ENCODE measurements around the gene CKB.

CKB gene

GRCh38 chr14:103501041-103501870 is 21.4 kb downstream of the CKB start:
- no peak overlapping the region for H3K4me3 ChIP-seq (ENCODE audit: severe bottlenecking)
- ATAC-seq (ENCODE audit: low read depth) (no peak), DNase-seq (ENCODE audit: low spot score) (no peak)
- H3K27ac ChIP-seq (ENCODE audit: poor library complexity, severe bottlenecking) = no peak overlapping the region
- TF ChIP-seq CTCF (IDR thresholded peaks at IDR 0.05; ENCODE audit: poor library complexity, severe bottlenecking) = no peak
- H3K36me3 ChIP-seq (ENCODE audit: low read depth) = peaks cover 93% of the 10 kb centered on the region
- H3K4me1 ChIP-seq (ENCODE audit: insufficient read depth, poor library complexity, severe bottlenecking) = no peaks in the 10 kb centered on the region
- H3K9me3 ChIP-seq (ENCODE audit: severe bottlenecking) = no peaks in the 10 kb centered on the region
- no peaks in the 10 kb centered on the region for H3K27me3 ChIP-seq (ENCODE audit: insufficient read depth, poor library complexity, severe bottlenecking)

- Histone ChIP-seq H3K27ac (ENCODE audit: poor library complexity, severe bottlenecking) (no peak overlapping the region), H3K4me3 (ENCODE audit: severe bottlenecking) (no peak overlapping the region), H3K36me3 (ENCODE audit: low read depth) (peaks cover 98% of the 10 kb centered on the region), H3K9me3 (ENCODE audit: severe bottlenecking) (no peaks in the 10 kb centered on the region), H3K27me3 (ENCODE audit: insufficient read depth, poor library complexity, severe bottlenecking) (no peaks in the 10 kb centered on the region), H3K4me1 (ENCODE audit: insufficient read depth, poor library complexity, severe bottlenecking) (no peaks in the 10 kb centered on the region)
- ATAC-seq (ENCODE audit: low read depth) (peak; percentile 84), DNase-seq (ENCODE audit: low spot score) (no peak)
- TF ChIP-seq CTCF (IDR thresholded peaks at IDR 0.05; ENCODE audit: poor library complexity, severe bottlenecking) = peak; percentile 99
Observed at GRCh38 chr14:103500148-103500990, 22.3 kb downstream of the CKB start.

- DNase-seq (ENCODE audit: low spot score) = no peak
- no peaks in the 10 kb centered on the region for H3K4me1 ChIP-seq (ENCODE audit: insufficient read depth, poor library complexity, severe bottlenecking)
- no peak for TF ChIP-seq CTCF (IDR thresholded peaks at IDR 0.05; ENCODE audit: poor library complexity, severe bottlenecking)
- no peak overlapping the region for H3K27ac ChIP-seq (ENCODE audit: poor library complexity, severe bottlenecking)
- no peaks in the 10 kb centered on the region for H3K9me3 ChIP-seq (ENCODE audit: severe bottlenecking)
- H3K36me3 ChIP-seq (ENCODE audit: low read depth) = peaks cover 98% of the 10 kb centered on the region
- no peaks in the 10 kb centered on the region for H3K27me3 ChIP-seq (ENCODE audit: insufficient read depth, poor library complexity, severe bottlenecking)
- H3K4me3 ChIP-seq (ENCODE audit: severe bottlenecking) = no peak overlapping the region
- peak; percentile 39 for ATAC-seq (ENCODE audit: low read depth)
Observed at GRCh38 chr14:103499709-103500108, 22.9 kb downstream of the CKB start.

GRCh38 chr14:103496776-103497175 is 25.9 kb downstream of the CKB start:
- Histone ChIP-seq H3K27ac (ENCODE audit: poor library complexity, severe bottlenecking) (no peak overlapping the region), H3K4me3 (ENCODE audit: severe bottlenecking) (no peak overlapping the region), H3K9me3 (ENCODE audit: severe bottlenecking) (no peaks in the 10 kb centered on the region), H3K36me3 (ENCODE audit: low read depth) (peaks cover 98% of the 10 kb centered on the region), H3K4me1 (ENCODE audit: insufficient read depth, poor library complexity, severe bottlenecking) (no peaks in the 10 kb centered on the region), H3K27me3 (ENCODE audit: insufficient read depth, poor library complexity, severe bottlenecking) (no peaks in the 10 kb centered on the region)
- no peak for TF ChIP-seq CTCF (IDR thresholded peaks at IDR 0.05; ENCODE audit: poor library complexity, severe bottlenecking)
- no peak for DNase-seq (ENCODE audit: low spot score)
- ATAC-seq (ENCODE audit: low read depth) = no peak

Measured in RWPE2 (cell line).